GM19467 (cell line): ENCODE data around the gene RBPJ.

Experiments
- ATAC-seq: cut with Tn5 transposase; IDR thresholded peaks from one replicate; pipeline ENCODE4 v1.9.1; 2021; ENCODE audit warnings: mild to moderate bottlenecking, moderate library complexity; ENCODE audit not compliant: unreplicated experiment

The RBPJ gene

DNA sequence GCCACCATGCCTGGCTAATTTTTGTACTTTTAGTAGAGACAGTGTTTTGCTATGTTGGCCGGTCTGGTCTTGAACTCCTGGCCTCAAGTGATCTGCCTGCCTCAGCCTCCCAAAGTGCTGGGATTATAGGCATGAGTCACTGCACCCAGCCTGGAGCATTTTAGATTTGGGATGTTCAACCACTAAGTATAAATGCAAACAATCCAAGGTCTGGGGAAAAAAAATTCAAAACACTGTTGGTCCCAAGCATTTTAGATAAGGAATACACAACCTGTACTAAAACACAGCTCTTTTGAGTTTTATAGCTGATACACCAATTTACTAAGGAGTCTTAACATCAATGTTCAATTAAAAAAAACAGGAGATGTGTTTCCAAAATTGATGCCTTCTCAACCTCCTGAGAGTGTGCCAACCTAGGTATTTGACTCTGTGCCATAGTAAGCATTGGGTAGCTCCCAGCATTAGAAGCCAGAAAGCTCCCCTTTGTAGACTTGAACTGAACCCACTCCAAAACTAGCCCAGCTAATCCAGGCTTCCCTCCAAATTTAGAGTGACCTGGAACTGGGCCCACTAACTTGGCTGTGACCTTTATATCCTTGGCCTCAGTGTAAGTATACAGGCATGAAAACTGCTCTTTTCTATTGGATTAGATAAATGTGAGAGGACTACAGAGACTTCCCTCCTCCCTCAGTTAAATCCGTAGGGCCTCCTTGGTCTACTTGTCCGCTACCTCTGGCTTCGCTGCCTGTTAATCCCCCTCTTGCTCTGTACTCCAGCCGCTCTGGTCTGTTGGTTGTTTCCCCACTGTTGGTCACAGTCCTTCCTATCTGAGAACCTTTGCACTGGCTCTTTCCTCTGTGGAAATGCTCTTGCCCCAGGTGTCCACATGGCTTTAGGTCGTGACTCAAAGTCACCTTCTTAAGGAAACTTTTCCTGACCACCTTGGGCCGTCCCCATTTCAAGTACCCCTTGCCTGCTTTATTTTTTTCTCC is 91.9 kb downstream of the RBPJ start:
- no peak for ATAC-seq

DNA sequence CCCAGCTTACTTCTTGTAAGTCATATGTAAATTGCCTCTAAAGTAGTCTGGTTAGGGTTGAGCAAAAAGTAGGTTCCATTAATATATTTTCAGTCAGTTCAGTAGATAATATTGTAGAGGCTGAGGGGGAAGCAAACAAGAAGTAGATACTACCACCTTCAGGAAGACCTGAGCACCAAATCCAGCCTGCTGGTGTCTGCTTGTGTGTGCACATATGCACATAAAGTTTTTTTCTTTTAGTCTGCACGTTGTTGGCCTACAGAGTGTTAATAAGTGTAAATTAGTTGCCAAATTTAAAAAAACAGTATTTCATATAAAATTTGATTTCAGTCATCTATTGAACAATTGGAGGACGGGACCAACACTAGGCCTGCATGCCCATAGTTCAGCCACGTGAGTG is 92.8 kb downstream of the RBPJ start:
- no peak for ATAC-seq

DNA sequence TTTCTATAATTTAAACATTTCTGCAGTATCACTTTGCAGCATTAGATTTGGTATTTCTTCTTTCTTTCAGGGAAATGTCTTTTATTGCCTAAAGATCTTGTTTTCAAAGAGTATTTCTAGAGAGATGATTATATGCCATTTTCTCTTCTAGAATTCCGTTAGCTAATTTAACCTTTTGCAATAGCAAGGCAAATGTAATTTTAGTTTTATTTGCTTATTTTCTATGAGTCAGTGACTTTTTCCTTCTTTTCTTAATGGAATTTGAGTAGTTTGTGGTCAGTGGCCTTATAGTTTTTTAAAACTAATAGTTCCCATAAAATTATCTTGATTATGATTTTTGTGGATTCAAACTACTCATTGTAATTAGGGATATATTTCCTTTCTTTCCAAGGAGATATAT is 97.3 kb downstream of the RBPJ start:
- ATAC-seq: no peak

DNA sequence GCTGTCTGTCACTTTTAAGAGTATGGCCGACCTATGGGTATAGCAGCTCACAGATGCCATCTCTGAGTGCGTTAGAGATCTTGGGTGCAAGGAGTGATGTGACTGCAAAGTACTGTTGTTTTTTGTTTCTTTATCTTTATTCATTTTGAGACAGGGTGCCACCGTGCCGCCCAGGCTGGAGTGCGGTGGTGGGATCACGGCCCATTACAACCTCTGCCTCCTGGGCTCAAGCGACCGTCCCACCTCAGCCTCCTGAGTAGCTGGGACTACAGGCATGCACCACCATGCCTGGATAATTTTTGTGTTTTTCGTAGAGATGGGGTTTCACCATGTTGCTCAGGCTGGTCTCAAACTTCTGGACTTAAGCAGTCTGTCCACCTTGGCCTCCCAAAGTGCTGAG is 98.0 kb downstream of the RBPJ start:
- ATAC-seq: no peak

DNA sequence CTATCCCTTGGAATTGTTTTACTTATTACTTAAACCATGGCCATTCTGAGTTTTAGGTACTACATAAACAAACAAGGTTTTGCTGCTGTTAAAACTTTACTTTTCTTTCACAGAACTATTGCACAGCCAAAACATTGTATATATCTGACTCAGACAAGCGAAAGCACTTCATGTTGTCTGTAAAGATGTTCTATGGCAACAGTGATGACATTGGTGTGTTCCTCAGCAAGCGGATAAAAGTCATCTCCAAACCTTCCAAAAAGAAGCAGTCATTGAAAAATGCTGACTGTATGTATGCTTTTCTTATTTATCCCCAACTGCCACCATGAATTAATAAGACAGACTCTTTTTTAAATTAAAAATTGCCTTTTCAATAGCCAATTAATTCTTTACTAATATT is 99.6 kb downstream of the RBPJ start:
- ATAC-seq: no peak

DNA sequence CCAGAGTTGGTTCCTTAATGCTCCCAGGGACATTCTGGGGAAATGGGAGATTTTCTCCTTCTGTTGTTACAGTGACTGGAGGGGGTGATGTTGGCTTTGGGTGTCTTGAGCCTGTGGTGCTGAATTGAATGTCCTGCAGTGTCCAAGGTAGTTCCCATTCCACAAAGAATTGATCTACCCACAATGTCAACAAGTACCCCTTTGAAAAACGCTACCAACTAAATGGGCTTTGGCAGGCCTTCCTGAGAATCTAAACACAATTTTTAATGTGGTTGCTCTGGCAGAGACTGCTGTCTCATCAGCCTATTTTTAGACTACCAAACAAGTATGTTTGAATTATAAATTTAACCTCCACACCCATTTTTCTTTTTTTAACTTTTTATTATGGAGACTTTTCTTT is 100.1 kb downstream of the RBPJ start:
- no peak for ATAC-seq

DNA sequence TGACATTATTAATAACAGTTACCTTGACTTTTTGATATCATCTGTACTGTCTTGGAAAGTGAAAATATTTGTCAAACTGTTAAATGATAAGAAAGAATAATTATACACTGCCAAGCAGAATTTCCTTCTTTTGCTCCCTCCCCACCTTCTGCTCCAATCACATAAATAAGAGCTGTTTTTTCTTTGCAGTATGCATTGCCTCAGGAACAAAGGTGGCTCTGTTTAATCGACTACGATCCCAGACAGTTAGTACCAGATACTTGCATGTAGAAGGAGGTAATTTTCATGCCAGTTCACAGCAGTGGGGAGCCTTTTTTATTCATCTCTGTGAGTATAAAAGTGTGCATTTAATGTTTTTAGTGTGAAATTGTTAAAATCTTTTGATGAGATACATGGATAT is 103.3 kb downstream of the RBPJ start:
- no peak for ATAC-seq

DNA sequence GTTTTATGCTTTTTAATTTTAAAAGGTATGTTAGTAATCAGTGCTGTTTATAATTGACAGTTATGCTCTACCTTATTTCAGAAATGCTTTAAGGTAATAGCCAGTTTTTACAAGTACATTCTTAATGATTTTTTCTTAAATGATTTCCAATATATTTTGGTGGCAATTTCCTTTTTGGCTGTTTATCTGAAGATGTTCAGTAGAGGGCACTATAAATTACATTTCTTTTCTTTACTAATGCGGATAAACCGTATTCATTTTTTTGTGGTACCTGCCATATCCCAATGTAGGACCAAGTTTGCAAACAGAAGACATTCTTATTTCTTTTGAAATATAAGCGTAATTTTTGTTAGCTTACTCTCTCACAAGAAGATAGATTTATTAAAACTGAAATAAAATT is 104.0 kb downstream of the RBPJ start:
- no peak for ATAC-seq

DNA sequence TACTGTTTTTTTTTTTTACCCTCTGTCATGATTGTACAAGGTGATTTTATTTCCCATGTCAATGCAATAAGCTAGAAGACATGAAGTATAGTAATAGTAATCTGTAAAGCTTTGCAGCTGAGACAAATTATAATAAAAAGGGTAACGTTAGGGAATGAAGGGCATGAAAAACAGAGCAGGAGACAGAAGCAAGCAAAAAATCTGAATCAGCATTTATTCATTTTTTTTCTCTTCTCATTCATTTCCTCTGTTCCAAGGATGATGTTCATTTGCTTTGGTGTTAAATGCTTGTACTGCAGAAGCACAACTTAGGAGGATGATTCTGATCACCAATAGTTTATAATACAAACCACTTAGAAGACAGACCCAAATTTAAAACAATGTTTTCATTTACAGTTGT is 105.1 kb downstream of the RBPJ start:
- no peak for ATAC-seq

DNA sequence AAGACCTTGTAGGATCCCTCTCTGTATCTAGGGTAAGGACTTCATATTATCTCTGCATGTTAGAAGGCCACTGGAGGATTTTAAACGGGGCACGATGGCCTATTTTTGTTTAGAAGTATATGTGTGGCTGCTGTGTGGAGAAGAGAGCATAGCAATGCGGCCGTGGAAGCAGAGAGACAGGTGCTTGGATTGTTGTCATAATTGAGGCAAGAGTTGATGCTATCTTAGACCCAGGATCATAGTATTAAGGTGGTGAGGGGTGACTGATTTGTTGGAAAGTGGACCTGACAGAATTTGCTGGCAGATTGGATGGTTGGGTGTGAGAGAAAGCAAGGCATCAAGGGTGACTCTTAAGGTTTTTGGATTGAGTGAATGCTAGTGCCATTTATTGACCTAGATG is 106.1 kb downstream of the RBPJ start:
- no peak for ATAC-seq

DNA sequence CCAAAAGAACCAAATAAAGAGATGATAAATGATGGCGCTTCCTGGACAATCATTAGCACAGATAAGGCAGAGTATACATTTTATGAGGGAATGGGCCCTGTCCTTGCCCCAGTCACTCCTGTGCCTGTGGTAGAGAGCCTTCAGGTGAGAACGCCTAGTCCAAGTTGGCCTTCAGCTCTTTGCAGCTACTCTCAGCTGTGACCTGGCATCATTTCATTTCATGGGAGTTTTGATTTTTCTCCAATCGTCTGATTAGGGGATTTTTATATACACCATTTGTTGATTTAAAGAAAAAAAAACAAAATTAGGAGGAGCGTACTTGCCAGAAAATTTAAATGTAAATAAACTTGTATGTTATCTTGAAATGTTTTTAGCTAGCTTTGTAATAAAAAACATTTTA is 109.1 kb downstream of the RBPJ start:
- no peak for ATAC-seq

DNA sequence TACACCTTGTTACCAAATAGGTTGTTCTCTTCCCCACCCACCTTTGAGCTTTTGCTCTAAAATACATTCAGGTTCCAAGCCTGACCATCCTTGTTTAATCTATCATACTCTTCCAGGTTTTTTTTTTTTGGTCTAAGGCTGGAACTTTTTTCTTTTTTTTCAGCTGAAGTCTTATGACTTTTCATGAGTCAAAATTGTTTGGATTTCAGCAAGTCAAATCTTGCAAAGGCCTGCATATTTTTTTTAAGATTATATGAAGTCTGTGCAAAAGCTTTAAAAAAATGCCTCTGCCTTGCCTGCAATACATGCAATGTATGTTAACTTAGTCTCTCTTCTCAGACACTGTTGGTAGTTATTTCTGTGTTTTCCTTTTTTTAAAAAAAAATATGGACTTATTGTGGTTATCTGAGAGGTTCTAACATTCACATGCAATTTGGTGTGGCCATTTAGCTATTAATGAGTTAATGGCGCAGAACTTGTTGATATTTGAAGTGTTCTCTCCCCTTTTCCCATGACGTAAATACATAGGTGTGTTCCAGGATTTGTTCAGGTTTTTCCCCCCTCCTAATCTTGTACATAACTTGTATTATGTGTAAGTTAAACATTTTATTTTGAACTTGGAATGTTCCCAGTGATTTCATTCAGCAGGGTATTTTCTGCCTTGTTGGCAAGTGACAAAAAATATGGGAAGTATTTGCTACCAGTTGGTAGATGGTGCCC is 110.8 kb downstream of the RBPJ start:
- no peak for ATAC-seq

DNA sequence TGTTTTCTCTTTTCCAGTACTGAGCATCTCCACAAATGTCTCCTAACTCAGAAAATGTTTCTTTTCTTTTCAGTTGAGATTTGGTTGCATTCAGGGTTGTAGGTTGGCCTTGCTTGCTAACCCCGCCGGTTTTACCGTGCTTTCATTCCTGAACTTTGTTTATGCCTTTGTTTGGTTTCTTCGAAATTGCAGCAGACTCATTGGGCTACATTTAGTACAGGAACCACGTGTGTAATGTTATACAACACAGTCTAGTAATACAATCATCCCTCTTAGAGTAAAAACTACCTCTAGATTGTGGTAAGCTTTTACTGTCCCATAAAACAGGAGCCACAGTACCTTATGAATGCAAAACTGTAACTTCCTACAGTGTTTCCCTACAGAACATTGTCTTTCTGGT is 111.6 kb downstream of the RBPJ start:
- ATAC-seq: no peak

DNA sequence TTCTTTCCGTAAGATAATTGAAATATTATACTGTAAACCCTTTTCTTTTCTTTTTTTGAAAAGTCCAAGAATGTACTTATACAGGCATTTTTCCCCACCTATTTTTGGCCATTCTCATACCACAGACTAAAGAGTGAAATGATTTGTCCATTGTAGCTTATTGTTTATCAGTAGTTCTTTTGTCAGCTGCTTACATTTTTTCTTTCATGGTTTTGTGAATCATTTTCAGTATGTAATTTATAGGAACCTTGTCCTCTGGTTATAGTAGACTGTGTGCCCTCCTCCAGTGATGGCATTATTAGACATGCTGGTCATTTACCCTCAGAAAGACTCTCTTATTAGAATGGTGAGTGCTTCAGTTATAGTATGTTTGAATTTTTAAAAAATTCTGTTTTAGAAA is 112.7 kb downstream of the RBPJ start:
- no peak for ATAC-seq

DNA sequence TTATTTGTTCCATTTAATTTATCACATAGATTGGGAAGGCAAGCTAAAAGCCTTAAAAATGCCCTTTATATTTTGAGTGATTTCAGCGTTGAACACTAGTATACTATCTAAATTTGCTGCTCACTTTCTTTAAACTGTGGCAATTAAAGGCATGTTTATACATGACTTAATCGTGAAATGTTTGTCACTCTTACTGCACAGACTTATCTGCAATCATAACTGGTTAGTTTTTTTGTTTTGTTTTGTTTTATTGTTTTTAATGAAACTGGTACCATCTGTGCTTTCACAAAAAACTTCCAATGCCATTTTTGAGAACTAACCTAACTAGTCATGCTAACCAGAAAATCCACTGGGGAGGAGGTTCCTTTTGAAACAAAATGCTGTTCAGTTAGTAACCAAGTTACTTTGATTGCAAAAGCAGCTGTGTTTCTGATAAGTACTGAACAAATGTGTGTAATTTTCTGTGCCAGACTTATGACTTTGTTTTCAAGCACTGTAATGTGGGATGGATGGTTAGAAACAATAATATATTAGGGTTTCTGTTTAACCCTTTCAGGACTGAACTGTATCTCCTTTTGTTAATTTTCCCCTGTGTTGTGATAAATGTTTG is 113.3 kb downstream of the RBPJ start:
- ATAC-seq: no peak

DNA sequence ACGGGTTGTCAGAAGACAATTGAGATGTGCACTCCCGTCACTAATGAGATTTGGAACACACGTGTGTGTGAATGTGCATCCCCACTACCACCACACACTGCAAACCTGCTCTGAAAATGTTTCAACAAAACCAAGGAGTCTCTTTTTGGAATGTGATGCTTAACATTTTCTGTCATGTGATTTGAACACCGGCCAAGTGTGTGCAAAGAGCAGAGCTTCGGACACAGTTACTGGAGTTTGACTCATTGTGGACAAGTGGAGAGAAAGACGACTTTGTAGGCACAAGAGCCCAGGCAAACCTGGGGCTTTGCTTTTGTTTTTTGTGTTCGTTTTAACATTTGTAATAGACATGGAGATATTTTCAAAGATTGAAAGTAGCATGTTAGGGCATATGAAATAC is 120.3 kb downstream of the RBPJ start:
- ATAC-seq: no peak

DNA sequence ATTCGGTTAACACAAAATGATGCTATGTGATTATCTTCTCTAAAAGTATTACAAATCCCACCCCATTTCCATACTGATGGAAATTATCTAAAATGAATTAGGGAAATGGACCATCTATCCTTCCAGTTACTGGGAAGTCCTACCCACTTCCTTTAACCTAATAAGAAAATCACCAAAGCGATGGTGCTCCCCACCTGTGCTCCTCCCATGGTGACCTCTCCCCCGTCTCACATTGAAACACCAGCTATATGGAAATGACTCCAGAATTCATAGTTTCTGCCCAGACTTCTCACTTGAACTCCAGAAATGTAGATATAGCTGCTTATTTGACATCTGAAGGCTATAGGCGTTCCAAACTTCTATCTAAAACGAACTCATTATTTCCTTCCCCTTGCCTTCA is 121.0 kb downstream of the RBPJ start:
- no peak for ATAC-seq

DNA sequence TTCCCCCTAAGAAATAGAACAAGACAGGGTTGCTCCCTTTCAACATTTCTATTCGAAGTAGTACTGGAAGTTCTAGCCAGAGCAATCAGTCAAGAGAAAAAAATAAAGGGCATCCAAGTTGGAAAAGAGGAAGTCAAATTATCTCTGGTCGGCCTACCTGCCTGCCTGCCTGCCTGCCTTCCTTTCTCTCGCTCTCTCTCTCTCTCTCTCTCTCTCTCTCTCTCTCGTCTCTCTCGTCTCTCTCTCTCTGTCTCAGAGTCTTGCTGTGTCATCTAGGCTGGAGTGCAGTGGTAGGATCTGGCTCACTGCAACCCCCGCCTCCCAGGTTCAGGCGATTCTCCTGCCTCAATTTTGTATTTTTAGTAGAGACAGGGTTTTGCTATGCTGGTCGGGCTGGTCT is 126.6 kb downstream of the RBPJ start:
- ATAC-seq: no peak

DNA sequence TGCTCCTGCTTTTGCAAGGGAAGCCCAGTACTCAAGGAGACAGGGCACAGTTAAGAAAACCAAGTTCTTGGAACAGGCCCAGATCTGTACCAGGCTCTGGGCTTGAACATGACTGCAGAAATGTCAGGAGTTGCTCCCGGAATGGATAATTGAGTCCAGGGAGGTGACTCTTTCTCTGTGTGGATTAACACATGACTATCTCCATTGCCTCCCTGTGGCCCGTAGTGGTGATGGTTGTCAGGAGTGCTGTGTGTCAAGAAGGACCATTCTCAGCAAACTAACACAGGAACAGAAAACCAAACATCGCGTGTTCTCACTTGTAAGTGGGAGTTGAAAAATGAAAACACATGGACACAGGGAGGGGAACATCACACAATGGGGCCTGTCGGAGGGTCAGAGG is 129.6 kb downstream of the RBPJ start:
- ATAC-seq: no peak

DNA sequence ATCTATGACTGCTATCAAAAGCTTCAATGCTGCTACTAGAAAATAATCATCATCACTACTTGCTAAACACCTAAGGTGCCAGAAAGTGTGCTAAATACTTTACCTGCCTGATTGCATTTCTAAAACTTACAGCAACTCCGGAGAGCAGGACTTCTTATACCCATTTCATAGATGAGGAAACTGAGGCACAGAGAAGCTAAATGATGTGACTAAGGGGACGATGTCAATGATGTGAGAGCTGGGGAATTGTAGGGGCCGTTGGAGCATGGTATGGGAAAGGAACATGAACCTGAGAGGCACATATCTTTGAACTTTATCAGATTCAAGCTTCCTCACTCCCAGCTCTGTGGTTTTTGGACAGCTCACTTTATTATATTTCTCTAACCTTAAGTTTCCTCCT is 130.8 kb downstream of the RBPJ start:
- no peak for ATAC-seq

DNA sequence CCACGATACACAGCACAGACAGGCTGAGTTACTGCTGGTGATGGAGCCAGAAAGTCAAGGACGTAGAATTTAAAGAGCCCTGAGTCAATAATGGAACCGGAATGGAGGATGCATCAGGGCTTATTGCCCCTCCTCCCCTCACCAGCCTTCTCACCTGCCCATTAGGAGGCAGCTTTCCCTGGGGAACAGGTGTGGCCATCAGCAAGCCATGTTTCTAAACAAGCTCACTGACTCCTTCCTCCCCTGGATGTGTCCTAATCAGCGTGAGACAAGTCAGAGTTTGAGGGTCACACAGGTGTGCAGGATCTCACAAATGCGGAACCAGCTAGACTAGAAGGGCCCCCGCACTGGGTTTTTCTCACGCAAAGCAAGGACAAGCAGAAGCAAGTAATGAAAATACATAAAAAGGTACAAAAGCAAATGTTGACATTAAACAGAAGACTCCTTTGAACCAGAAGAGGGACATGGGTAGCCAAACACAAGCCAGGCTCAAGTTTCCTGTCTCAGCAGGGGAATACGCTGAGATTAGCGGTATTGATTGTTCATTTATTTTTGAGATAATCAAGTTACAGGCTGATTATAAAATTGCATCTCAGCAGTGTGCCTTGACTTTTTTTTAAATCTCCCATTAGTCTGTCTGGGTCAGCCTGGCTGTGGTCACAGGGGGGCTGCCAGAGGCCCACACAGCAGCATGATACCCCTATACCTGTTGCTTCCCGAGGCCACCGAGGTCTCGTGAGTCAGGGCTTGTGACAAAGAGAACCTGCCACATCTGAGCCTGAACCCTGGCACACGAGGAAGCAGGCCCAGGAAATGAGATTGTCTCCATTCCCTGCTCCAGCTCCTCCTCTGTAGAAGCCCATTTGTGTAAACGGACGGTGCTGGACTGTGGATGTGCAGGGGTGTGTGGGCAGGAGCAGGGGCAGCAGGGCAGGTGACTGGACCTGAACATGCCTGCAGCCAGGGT is 132.0 kb downstream of the RBPJ start:
- no peak for ATAC-seq
